Hepatocyte (in vitro differentiated cells): ENCODE measurements around the gene C4orf51. TPM values are rescaled to one million over a fixed set of nuclear protein-coding genes. Genes with fewer than 3 reads are reported as not detected.

Experiments used
- DNase-seq: peaks from one replicate; pipeline ENCODE4 v3.0.0-alpha.2; 2016; ENCODE audit warnings: low spot score
- H2AFZ ChIP-seq: fragments of 200-600 bp; sonication (generic); 2 replicates; pipeline ENCODE4 v1.6.0; 2016; ENCODE audit warnings: antibody characterized with exemption, mild to moderate bottlenecking
- H3K27ac ChIP-seq: fragments of 200-600 bp; sonication (generic); 2 replicates; pipeline ENCODE4 v1.5.1; 2016; ENCODE audit warnings: mild to moderate bottlenecking
- H3K27me3 ChIP-seq: fragments of 200-600 bp; sonication (generic); 2 replicates; pipeline ENCODE4 v1.6.1; 2016
- H3K36me3 ChIP-seq: fragments of 200-600 bp; sonication (generic); replicated peaks from 2 replicates; pipeline ENCODE4 v1.5.1; 2016; ENCODE audit warnings: low read depth; ENCODE audit not compliant: insufficient read depth
- H3K4me1 ChIP-seq: fragments of 200-600 bp; sonication (generic); 2 replicates; pipeline ENCODE4 v1.5.1; 2016; ENCODE audit warnings: mild to moderate bottlenecking, moderate library complexity; ENCODE audit not compliant: insufficient read depth
- H3K4me2 ChIP-seq: fragments of 200-600 bp; sonication (generic); 2 replicates; pipeline ENCODE4 v1.6.0; 2016
- H3K4me3 ChIP-seq: fragments of 200-600 bp; sonication (generic); 2 replicates; pipeline ENCODE4 v1.5.1; 2016; ENCODE audit warnings: mild to moderate bottlenecking
- H3K79me2 ChIP-seq: fragments of 200-600 bp; sonication (generic); 2 replicates; pipeline ENCODE4 v1.6.0; 2017; ENCODE audit warnings: mild to moderate bottlenecking
- H3K9me2 ChIP-seq: fragments of 200-600 bp; sonication (generic); replicated peaks from 2 replicates; pipeline ENCODE4 v1.6.0; 2017; ENCODE audit warnings: mild to moderate bottlenecking; ENCODE audit not compliant: insufficient read depth
- H3K9me3 ChIP-seq: fragments of 200-600 bp; sonication (generic); 2 replicates; pipeline ENCODE4 v1.5.1; 2016; ENCODE audit warnings: low read depth, mild to moderate bottlenecking
- H4K20me1 ChIP-seq: fragments of 200-600 bp; sonication (generic); 2 replicates; pipeline ENCODE4 v1.6.0; 2016; ENCODE audit warnings: mild to moderate bottlenecking; ENCODE audit not compliant: insufficient read depth, poor library complexity, severe bottlenecking
- CTCF ChIP-seq: fragments of 200-600 bp; sonication (generic); IDR thresholded peaks from 2 replicates; pipeline ENCODE4 v1.5.1; 2016; ENCODE audit warnings: antibody characterized with exemption, mild to moderate bottlenecking; ENCODE audit not compliant: poor library complexity
- EZH2 ChIP-seq: fragments of 200-600 bp; sonication (generic); IDR thresholded peaks from 2 replicates; pipeline ENCODE4 v1.6.1; 2016; ENCODE audit warnings: antibody characterized with exemption, mild to moderate bottlenecking, borderline replicate concordance
- EZH2phosphoT487 ChIP-seq: fragments of 200-600 bp; sonication (generic); IDR thresholded peaks from one replicate; pipeline ENCODE4 v1.6.1; 2018; ENCODE audit warnings: antibody characterized with exemption, mild to moderate bottlenecking, low read depth, moderate library complexity; ENCODE audit not compliant: unreplicated experiment, severe bottlenecking
- WGBS: methylation state at CpG from one replicate; pipeline ENCODE4 v1.1.6; 2016; ENCODE audit warnings: low lambda C conversion rate; ENCODE audit errors: missing lambda C conversion rate; 5-methylcytosine and 5-hydroxymethylcytosine counted together
- polyA plus RNA-seq: library from polyadenylated mRNA; unstranded; fragments of >200 nt; fragmentation: Nextera tagmentation; extraction: Ambion mirVana; gene quantifications from 2 replicates; pipeline ENCODE4 v1.2.1, GENCODE V29; 2016
- total RNA-seq: library from RNA; depleted of rRNA; stranded (reverse); fragments of >200 nt; gene quantifications from 2 replicates; pipeline ENCODE4 v1.2.3, GENCODE V29; 2014

Gene C4orf51
- total and polyA plus RNA-seq, 2 experiments from 2014 or later = not detected

- H3K4me2 ChIP-seq = no peak overlapping the region
- no peaks in the 10 kb centered on the region for H3K36me3 ChIP-seq
Observed at GRCh38 chr4:145779319-145779801, 99.4 kb downstream of the C4orf51 start.

GRCh38 chr4:145781351-145781750, 101.4 kb downstream of the C4orf51 start:
- 94% methylated on average over 2 of the region's 2 CpGs for WGBS
- Histone ChIP-seq H3K4me2 (no peak overlapping the region), H3K36me3 (no peaks in the 10 kb centered on the region), H3K4me3 (no peak overlapping the region), H3K9me2 (no peaks in the 10 kb centered on the region), H3K27ac (no peak overlapping the region), H3K27me3 (no peaks in the 10 kb centered on the region), H2AFZ (no peak overlapping the region), H3K9me3 (no peaks in the 10 kb centered on the region), H3K79me2 (no peaks in the 10 kb centered on the region), H3K4me1 (no peaks in the 10 kb centered on the region), H4K20me1 (no peaks in the 10 kb centered on the region)
- no peak for TF ChIP-seq CTCF
- TF ChIP-seq EZH2 = no peak
- no peak for TF ChIP-seq EZH2phosphoT487
- no peak for DNase-seq

More at GRCh38 chr4:145779319-145779801, 99.4 kb downstream of the C4orf51 start:
- Histone ChIP-seq H3K4me3 (no peak overlapping the region), H2AFZ (no peak overlapping the region), H3K9me3 (no peaks in the 10 kb centered on the region), H3K27me3 (no peaks in the 10 kb centered on the region), H3K27ac (no peak overlapping the region), H3K79me2 (no peaks in the 10 kb centered on the region), H3K4me1 (no peaks in the 10 kb centered on the region), H3K9me2 (no peaks in the 10 kb centered on the region), H4K20me1 (no peaks in the 10 kb centered on the region)
- no peak for TF ChIP-seq EZH2phosphoT487
- no peak for TF ChIP-seq CTCF
- no peak for TF ChIP-seq EZH2
- DNase-seq = no peak
- WGBS = 93% methylated on average over 8 of the region's 8 CpGs

Other genes with a start within 250 kb of the C4orf51 start
- gene SMAD1, start 198.3 kb upstream of the C4orf51 start, total RNA-seq = 21.2 and 24.1 TPM in 2 replicates
- 10.5 and 18.1 TPM in 2 replicates for gene SMAD1, start 198.3 kb upstream of the C4orf51 start, polyA plus RNA-seq
- 13.4 and 15.3 TPM in 2 replicates for gene MMAA, start 60.8 kb upstream of the C4orf51 start, total RNA-seq
- 8.0 and 11.1 TPM in 2 replicates for gene MMAA, start 60.8 kb upstream of the C4orf51 start, polyA plus RNA-seq